ENCODE data around the gene THSD4.
A peak's percentile ranks its signal among the peaks of the same experiment; 100 is the strongest.

The THSD4 gene

DNA sequence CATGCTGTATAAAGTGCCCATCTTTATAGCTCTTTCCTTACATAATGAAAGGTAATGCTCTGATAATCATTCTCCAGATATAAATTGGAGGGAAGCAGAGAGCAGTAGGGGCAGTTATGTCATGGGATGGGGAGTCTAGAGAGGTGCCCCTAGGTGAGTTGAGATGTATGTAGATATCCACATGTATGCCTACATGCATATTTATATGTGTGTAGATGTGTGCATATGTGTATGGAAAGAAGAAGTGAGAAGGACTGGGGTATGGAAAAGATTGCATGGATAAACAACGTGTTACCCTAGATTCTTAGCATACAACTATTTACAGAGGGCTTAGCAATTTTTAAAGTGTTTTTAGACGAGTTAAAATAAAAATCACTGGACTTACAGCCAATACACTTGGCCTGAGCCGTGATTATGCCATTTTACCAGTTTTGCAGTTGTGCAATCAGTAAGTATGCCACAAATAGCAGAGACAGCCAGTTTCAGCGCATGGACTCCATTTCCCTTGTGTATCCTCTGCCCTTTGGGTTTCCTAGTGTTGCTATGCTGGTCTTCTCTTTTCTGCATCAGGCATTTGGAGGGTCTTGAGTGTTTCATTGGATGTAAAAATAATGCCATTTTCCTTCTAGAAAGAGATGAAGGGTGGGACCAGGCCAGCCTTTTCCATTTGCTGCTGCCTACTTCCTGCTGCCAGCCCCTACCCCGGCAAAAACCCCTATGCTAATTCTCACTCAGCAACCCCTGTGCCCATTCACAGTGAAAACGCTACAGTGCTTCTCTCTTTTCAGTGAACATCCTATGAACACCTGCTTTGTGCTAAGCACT, 495.7 kb downstream of the THSD4 start:
- DNase-seq = no peak

DNA sequence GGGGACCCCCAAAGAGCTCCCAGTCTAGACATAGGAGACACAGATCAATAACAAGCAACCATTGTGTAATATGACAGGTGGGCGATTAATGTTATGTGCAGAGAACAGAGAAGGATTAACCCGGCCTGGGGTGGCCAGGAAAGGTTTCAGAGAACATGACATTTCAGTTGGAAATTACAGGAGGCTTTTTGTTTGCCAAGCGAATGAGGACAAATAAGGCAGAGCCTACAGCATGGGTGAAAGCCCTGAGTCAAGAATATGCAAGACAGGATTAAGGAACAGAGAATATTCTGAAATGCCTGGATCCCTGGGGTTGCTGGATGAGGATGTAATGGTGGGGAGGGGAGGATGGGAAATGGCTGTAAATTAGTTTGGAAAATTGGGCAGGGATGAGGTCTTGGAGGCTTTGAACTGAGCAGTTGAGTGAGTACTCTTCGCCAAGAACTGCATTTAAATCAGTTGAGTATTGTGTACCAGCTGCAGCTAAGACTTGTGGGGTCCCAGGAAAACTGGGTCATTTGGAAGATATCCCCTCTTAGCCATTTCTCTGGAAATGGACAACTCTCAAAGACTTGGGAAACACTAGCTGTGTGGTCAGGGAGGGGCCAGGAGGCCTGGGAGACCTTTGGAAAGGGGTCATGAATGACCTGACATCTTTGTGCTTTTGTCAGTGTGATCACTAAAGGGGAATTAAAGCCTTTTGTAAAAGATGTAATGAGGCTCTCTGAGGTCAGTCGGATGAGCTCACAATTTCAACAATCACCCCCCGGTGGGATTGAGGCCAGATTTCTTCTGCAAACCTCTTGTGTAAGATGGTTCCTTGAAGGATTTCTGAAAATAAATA, 496.5 kb downstream of the THSD4 start:
- peak in 2 of 3 experiments; percentile 6 to 51 for DNase-seq

GRCh38 chr15:71612397-71612722, 497.1 kb downstream of the THSD4 start:
- no peak for DNase-seq

- peak in 1 of 3 experiments; percentile 9 for DNase-seq
Observed at GRCh38 chr15:71612869-71613268, 497.6 kb downstream of the THSD4 start.

DNA sequence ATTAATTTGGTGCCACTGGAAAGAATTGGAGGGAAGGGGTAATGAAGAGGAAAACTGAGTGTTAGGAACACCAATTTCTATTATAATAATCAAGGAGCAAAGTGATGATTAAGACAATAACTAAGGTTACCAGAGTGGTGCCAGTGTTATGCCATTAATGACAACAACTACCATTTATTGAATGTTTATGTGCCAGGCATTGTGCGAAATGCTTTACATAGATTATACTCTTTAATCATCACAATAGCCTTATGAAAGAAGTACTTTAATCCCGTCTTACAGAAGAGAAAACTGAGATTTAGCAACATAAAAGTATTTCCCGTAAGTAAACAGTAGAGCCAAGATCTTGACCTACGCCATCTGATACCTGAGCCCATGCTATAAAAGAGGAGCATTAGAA, 507.8 kb downstream of the THSD4 start:
- DNase-seq = no peak

DNA sequence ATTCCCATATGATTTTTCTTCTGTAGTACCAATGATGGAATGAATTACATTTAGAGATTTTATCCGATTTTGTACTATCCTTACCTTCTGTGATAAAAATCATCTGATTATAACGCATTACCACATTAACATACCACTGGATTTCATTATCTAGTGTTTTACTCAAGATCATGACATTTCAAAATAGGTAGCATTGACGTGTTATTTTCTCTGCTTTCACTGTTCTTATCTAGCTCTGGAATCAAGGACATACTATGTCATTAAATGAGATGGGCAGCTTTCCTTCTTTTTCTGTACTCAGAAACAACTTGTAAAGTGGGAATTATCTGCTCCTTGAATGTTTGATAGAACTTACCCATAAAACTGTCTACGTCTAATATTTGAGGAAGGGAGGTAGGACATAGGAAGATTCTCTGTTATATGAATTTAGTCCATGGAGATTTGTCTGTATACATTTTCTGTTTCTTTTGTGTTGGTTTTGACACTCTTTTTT, 511.4 kb downstream of the THSD4 start:
- no peak for DNase-seq

DNA sequence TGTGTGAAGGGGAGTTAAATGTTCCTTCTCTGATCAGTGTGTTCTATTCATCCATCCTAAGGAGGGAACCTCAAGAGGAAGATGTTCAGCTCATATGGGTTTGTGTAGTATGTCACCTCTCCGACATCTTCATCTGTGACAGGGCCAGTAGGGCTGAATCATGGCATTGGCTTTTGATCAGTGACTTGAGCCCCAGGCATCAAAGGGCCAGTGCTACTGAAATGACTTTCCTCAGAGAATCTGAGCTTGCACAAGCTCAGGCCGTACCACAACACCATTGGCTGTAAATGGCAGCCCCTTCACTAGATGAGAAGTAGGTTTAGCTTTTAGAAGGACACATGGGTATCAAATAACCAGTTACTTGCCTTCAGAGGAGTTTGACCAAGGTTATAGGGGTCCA, 511.9 kb downstream of the THSD4 start:
- DNase-seq = no peak

DNA sequence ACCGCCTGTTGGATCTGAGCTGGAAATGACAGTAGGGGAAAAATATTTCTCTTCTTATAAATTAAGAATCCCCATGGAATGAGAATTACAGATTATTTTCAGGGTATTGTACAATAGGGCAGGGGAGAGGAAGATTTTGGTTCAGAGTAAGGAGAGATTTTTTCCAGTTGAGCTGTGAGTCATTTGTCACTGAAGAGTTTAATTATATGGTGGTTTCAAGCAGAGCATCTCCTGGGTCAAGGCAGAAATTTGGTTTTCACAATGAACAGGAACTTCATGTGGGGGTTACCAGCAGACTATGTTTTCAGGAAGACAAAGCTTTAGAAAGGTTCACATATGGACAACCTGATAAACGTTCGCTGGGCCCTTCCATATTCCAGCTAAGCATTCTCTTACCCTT, 512.3 kb downstream of the THSD4 start:
- peak in 1 of 3 experiments; percentile 12 for DNase-seq

DNA sequence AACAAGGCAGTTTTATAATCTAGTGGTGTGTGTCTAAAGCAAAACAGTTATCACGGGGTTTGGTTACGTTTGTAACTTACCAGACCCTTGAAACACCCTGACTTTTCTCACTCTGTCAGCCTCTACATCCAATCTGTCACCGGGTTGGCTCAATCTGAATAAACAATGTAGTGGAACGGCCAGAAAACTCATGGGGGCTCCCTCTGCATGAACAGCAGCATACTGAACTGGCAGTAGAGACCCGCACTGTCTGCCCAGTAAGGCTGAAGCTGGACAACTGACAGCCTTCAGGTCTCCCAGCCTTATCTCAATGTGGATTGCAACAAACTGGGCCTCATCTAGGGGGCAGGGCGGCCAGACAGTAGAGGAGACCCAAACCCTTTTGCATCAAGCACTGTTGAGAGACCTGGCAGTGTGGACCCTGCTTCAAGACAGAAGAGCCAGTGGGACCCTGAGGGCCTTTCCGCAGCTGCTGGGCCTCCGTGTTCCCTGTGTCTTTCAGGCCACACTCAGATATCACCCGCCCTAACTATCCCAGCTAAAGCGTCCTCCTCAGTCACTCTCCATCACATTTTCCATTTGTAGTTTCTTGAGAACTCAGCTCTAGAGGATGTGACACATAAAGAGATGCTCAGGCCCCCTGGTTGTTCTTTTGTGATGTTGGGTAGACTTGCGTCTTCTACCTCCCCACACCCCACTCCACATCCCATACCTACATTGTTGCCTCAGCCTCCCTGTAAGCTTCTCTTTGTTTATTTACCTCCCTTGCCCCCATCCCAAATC, 513.9 kb downstream of the THSD4 start:
- DNase-seq = no peak

DNA sequence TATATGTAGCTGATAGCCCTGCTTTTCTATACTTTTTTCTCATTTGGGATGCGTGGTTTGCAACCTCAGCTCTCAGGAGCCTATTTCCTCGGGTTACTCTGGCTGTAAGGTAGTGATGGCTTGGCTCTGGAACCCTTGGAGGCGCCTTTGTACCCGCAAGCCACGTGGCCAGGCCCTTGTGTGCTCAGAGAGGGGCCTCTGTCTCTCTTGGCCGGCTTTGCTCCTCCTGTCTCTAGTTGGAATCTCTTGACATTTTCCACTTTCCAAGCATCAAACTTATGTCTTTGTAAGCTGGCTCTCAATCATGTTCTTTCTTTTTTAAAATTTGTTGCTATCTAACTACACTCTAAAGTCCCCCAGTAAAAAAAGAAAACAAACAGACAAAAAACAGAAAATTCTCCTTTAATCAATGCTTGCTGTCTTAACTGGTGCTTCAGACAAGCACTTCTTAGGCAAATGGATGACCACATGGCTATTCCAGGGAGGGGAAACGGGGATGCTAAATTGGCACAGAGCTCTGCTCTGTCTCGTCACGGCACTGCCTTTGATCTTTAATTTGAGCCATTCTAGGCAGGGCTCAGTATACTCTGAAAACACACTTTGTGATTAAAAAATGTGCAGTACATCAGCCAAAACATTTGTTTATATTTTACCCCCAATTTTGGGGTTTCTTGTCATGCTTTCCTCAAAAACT, 514.7 kb downstream of the THSD4 start:
- DNase-seq = no peak

GRCh38 chr15:71630475-71630809, 515.2 kb downstream of the THSD4 start:
- DNase-seq = no peak

- DNase-seq = no peak
Observed at GRCh38 chr15:71632576-71633195, 517.4 kb downstream of the THSD4 start.

DNA sequence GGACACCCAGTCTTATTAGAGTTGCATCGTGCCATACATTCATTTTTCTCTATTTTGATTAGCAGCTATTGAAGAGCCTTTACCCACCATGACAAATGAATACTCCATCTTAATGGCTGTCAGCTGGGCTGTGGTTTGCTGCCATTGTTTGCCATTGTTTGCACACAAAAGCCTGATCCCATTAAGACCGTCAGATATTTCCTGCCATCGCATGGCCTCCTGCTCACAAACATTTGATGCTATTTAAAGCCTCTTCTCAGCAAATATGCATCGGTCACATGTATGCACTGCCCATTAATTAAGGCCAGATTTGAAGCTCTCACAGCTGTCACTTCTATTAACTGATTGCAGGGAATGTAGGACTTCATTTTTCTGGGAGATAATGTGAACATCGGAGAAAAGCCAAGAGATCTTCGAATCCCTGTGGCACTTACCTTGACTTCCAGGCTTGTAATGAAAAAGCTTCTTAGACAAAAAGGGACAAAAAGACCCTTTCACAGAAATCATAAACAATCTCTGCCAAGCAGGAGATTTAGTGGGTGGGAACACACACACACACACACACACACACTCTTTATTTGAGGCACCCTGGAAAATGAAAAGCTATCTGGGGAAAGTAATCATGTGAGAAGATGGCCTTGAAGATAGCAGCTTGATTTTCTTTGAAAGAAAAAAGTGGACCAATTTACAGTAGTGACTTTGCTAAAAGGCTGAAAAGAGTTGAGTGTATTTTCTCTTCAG, 519.7 kb downstream of the THSD4 start:
- peak; percentile 78 to 99 (median 90) for DNase-seq

DNA sequence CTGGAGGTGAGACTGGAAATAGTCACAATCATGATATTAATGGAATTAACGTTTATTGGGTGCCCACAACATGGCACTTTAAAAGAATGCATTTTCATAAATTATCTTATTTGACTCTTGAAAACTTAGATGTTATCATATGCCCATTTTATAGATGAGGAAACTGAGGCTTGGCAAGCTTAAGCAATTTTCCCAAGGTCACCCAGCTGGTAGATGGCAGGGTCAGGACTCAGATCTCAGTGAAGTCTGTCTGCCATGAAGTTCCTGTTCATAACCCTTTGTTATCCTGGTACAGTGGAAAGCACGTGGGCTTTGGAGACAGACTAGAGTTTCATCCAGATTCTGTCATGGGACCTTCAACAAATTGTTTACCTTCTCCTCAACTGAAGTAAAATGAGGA, 520.5 kb downstream of the THSD4 start:
- no peak for DNase-seq

- no peak for DNase-seq
Observed at GRCh38 chr15:71638876-71639275, 523.6 kb downstream of the THSD4 start.

DNA sequence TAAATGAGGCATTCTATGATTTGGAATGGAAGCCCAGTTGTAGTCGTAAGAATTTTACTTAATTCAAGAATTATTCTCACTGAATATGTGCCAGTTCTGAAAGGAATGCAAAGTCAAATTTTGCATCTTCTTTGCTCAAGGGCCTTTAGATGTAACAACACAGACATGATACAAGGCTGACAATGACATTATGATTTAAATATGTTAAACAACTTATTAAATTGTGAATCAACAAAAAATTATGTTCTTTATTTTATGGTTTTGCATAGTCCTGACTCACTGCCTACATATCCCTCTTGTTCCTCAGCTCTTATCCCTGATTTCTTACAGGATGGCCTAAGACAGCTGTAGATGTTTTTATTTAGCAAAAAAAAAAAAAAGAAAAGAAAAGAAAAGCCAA, 524.2 kb downstream of the THSD4 start:
- DNase-seq = no peak

DNA sequence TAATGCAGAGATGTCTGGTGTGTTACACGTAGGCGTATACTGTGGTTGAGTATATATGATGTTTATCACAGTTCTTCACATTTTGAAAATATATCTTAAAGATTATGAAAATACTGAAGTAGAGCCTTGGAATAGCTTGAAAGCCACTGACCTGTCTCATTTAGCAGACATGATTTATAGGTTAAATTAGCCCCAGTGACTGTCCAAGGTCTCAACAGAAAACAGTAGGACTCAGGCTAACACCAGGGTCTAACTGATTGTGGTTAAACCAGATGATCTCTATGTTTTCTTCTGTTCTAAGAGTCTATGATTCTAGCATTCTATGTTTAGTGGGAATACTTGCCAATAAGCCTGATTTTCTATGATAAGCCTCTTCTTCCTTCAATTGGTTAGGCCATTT, 528.6 kb downstream of the THSD4 start:
- DNase-seq = no peak

DNA sequence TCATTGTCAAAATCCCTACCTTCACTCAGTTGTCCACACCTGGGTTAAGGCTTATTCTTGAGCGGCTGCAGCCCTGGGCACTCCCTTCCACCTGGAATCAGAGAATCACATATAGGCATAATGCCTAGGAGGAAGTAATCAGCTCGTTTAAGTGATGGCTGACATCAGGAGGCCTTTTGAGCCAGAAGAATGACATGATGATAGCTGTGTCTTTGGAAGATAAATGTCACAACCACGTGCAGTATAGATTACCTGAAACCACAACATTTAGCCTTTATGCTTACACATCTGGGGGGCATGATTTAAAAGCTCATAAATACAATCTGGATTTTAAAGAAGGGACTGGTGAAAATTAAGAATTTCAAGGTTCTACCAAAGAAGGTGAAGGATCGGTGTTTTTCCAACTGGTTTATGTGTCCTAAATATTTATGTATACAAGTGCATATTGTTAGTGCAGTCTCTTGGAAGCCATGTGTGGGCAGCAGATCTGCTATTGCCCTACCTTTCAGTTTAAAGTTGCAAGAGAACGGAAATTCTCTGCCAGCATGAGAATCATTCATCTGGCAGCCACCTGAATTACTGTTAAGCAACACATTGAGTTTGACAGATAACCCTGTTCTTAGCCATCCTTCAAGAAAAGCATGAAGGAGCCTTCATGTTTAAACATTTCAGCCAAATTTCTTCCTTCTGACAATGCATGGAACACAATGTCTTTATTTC, 531.7 kb downstream of the THSD4 start:
- peak in 2 of 3 experiments; percentile 18 to 59 for DNase-seq

GRCh38 chr15:71647487-71647808, 532.2 kb downstream of the THSD4 start:
- no peak for DNase-seq

GRCh38 chr15:71648095-71648494, 532.8 kb downstream of the THSD4 start:
- DNase-seq = no peak

DNA sequence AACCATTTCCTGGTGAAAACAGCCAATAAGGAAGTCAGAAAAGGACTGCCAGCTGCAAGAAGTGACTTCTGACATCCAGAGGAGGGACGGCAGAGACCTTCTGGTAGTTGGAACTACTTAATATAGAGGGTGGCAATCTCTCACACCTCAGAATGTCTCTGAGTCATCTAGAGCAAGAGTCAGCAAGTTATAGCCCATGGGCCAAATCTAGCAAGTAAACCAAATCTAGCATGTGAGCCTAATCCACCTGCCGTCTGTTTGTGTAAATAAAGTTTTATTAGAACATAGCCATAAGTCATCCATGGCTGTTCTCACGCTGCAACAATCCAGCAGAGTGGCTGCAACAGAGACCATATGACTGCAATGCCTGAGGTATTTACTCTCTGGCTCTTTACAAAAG, 534.6 kb downstream of the THSD4 start:
- peak in 1 of 3 experiments; percentile 9 for DNase-seq
